NCI-H2029 treated with DMSO at 0.1 percent for 48 hours (cell line): ENCODE data around the gene AATK.

Experiments
- DNase-seq: peaks from one replicate; lab custom pipeline; 2025; lab: John Stamatoyannopoulos, UW

The AATK gene

GRCh38 chr17:81195941-81196495 lies 30.0 kb upstream of the AATK start:
- DNase-seq = no peak

GRCh38 chr17:81194941-81195901 lies 29.2 kb upstream of the AATK start:
- no peak for DNase-seq

- no peak for DNase-seq
Measured at GRCh38 chr17:81194225-81194760, 28.3 kb upstream of the AATK start.

GRCh38 chr17:81193470-81194224 lies 27.6 kb upstream of the AATK start:
- no peak for DNase-seq

- no peak for DNase-seq
Measured at GRCh38 chr17:81193051-81193410, 27.0 kb upstream of the AATK start.

DNA sequence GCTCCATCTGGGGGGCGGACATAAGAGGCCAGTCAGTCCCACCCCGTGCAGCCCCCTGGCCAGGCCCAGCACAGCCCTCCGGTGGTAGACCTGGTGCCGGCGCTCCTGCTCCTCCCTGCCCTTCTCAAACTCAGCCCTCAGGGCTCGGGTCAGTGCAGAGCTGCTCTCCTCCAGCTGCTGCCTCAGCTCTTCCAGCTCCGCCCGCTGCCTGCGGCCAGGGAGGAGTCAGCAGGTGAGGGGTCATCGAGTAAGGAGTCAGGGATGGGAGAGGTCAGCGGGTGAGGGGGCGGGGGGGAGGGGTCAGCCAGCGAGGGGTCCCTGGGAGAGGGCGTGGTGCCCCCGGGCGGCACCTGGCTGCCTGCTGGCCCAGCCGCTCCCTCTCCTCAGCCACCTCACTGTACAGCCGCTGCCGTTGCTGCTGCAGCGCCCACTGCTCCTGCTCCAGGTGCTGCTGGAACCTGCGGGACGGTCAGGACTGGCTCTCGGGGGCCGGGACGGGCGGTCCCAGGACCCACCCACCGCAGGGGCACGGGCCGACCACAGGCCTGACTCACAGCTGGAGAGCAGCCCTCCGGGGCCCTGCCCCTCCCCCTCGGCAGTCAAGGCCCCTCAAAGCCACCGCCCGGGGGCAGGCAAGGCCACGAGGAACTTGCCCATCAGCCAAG lies 26.5 kb upstream of the AATK start:
- no peak for DNase-seq

GRCh38 chr17:81191646-81192045 lies 25.6 kb upstream of the AATK start:
- DNase-seq = no peak

GRCh38 chr17:81191116-81191515 lies 25.1 kb upstream of the AATK start:
- no peak for DNase-seq

GRCh38 chr17:81190591-81190990 lies 24.6 kb upstream of the AATK start:
- no peak for DNase-seq

DNA sequence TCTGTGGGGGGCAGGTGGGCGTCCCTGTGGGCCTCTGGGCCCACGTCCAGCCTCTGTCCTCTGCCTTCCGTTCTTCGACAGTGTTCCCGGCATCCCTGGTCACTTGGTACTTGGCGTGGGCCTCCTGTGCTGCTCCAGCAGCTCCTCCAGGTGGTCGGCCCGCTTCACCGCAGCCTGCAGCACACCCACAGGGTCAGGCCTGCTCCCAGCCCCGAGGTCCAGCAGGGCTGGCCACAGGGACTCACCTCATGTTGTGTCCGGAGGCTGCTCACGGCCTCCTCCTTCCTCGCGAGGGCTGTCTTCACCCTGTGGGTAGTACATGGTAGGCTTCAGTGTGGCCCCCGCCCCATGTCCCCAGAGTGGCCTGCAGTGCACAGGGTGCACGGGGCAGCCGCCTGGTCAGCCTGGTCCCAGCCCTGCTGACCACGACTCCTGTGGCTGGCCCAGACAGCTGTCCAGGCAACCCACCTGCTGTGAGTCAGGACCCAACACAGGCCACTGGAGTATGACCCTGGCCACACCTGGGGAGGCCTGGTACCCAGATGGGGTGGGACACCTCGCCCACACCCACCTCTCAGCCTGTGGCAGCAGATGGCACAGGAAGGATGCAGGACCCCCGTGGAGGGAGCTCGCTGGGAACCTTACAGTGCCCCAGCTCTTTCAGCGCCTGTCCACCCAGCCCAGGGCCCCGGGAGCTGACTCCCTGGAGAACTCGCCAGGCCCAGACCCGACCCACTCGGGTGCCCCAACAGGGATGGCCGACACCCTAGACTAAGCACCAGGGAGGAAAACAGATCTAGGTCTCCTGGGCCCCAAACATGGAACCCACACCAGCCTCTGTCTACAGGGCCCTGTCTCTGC lies 23.9 kb upstream of the AATK start:
- no peak for DNase-seq

- DNase-seq = no peak
Measured at GRCh38 chr17:81189016-81189415, 23.0 kb upstream of the AATK start.

DNA sequence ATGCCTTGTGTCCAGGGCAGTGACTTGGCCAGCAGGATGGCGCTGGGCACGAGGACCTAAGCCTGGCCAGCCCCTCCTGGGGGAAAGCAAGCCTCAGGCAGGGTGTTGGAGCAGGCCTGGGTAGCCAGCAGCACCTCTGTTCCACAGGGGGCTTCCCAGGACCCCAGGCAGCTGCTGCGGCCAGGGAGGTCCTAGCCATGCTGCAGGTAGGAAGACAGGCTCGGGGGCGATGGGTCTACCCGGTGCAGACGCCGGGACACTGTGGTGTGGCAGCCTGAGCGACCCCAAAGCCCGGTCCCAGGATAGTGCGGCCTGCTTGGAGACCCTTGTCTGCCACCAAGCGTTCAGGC lies 22.4 kb upstream of the AATK start:
- no peak for DNase-seq

DNA sequence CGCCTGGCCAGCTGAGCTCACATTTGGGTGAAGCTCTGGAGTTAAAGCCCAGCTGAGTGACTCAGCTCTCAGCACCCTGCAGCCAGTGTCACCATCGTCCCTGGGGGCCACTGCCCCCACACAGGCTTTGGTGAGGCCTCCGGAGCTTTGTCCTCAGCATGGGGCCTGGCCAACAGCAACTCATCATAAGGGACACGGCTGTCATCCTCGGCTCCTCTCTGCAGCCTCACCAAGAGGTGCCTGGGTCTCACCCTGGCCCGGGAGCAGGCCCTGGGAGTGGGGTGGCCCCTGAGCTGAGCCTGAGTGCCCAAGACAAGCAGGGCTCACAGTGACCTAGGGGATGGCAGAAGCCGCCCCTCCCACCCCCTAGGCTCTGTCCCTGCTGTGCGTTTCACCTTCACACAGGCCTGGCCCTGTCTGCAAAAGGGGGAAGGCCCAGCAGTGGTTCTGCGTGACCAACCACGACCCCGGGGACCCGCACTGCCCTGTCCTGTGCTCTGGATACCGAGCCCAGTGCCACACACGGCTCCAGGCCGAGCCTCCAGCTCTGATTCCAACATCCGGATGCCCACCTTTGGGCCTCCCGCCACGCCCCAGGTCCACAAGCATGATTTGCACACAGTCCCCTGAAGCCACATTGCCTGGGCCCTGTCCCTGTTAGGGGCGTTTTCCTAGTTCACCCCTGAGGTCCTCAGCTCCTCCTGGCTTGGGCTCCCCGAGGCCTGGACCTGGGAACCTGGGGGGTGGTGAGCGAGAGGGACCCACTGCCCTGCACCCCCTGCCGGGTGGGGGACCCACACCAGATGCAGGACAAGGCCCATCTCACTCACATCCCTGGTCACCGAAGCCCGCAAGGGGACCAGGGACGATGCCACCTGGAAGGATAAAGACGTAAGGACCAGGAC lies 21.8 kb upstream of the AATK start:
- DNase-seq = no peak

DNA sequence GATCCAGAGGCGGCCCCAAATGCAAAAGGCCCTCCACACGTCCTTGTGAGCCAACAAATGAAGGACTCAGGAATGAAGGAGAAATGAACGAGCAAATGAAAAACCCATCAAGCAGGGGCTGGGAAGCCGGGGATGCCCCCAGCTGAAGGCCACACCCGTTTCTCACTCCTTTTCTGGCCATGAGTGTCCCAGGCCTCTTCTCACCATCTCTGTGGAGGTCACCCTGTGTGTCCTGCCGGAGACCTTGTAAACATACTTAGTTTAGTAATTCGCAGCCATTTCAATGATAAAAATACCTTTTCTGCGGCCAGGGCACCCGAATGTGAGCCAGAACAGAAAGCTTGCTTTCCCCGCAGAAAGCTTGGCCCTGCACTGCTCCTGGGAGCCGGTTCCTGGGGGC lies 21.1 kb upstream of the AATK start:
- DNase-seq = no peak

DNA sequence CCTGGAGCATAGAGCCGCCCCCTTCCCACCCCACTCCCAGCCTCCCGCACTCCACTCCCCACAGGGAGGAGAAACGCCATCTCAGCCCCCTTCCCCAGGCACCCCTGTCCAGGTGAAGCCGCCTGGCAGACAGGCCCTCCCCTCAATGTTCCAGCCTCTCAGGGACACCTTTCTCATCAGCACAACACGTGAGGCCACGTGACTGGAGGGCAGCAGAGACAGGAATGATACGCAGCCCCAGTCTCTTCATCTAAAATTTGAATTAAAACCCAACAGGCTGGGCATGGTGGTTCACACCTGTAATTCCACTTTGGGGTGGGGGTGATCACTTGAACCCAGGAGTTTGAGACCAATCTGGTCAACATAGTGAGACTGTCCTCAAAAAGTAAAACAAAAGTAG lies 20.2 kb upstream of the AATK start:
- no peak for DNase-seq

DNA sequence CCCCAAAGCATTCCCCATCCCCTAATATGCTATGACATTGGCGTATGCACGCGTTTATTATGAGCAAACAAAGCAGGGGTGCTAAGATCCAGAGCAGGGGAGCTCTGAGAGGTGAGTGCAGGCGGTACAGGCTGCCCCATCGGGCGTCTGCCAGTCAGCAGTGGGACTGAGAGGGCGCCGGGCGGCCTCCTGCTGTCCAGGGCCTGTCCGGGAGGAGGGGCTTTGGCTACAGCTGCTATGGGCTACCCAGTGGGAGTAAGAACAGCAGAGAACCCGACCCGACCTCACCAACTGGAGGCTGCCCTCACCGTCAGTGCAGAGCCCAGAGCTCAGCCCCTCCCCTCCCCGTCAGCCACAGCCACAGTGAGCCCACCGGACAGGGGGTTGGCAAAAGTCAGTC lies 18.5 kb upstream of the AATK start:
- DNase-seq = no peak

- no peak for DNase-seq
Measured at GRCh38 chr17:81183807-81184206, 17.8 kb upstream of the AATK start.

DNA sequence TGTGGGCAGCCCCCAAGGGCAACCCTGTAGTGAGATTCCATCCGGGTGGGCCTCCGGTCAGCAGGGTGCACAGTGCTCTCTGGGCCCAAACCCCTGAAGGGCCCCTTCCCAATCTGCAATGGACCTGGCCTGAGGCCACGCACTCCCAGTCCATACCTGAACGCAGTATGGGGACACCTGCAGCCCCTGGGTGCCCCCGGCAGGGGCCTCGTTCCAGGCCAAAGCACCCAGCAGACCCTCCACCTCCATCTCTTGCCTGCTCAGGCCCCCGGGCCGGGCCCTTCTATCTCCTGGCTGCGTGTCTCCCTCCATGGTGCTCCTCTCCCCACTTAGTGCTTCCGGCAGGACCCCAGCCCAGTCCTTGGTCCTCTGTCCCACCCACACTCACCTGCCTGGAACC lies 17.3 kb upstream of the AATK start:
- DNase-seq = no peak

DNA sequence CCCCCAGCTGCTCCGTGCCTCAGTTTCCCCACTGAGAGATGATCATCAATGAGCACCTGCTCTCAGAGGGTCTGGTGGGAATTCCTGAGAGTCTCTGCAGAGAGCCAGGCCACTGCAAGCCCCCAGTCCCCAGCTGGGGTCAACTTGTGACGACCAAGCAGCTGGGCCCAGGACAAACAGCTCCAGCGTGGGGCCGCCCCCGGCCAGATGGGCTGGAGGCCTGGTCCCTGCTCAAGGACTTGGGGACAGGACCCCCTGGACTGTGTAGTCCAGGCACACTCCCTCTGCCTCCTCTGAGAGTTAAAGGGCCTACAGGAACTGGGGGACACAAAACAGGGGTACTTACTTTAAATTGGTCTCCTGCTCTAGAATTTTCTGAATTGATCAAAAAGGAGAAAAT lies 16.6 kb upstream of the AATK start:
- DNase-seq = no peak

DNA sequence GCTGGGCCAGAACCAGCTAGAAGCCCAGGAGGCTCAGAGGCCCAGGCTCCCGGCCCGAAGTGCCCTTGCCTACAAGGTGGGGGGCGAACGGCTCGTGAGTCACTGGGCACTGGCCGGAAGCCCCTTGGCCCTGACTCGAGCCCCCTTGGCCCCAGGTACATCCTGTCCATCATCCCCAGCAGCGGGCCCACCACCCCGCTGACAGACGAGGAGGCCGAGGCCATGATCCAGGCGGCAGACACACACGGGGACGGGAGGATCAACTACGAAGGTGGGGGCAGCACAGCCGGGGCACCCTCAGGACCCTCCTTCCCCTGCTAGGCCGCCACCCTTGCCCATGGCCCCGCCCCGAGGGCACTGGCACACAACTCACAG lies 15.8 kb upstream of the AATK start:
- DNase-seq = no peak
